ENCODE data around the gene SPRED1.

DNA sequence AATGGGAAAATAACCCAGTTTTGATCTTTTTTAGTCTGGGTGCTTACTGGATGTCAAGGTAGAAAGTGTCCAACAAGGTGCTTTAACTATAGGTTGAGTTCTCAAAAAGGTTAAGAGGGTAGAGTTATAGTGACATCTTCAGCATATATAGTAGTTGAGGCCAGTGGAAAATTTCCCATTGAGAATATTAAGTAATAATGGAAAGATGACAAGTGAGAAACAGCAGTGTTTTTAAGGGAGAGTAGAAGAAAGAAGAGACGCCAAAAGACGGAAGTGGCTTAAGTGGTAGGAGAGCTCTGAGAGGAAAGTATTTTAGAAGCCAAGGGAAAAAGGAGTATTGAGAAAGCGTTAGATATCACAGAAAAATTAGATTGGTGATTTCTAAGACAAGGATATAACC, 10.6 kb downstream of the SPRED1 start:
- TF ChIP-seq, protein P1, sequence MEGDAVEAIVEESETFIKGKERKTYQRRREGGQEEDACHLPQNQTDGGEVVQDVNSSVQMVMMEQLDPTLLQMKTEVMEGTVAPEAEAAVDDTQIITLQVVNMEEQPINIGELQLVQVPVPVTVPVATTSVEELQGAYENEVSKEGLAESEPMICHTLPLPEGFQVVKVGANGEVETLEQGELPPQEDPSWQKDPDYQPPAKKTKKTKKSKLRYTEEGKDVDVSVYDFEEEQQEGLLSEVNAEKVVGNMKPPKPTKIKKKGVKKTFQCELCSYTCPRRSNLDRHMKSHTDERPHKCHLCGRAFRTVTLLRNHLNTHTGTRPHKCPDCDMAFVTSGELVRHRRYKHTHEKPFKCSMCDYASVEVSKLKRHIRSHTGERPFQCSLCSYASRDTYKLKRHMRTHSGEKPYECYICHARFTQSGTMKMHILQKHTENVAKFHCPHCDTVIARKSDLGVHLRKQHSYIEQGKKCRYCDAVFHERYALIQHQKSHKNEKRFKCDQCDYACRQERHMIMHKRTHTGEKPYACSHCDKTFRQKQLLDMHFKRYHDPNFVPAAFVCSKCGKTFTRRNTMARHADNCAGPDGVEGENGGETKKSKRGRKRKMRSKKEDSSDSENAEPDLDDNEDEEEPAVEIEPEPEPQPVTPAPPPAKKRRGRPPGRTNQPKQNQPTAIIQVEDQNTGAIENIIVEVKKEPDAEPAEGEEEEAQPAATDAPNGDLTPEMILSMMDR (IDR thresholded peaks at IDR 0.05) = no peak
- TF ChIP-seq POLR2A (IDR thresholded peaks at IDR 0.05) = no peak

All from heart left ventricle (tissue), 13 donors.